Right lobe of liver (tissue), 6 donors: ENCODE data around the gene ING5. TPM values are rescaled to one million over a fixed set of nuclear protein-coding genes. Genes with fewer than 3 reads are reported as not detected.

Source experiments
- ATAC-seq, 4 donors: fragments of 200-7000 bp; cut with Tn5 transposase; one replicate each; pipeline ENCODE4 v1.9.1; 2020; ENCODE audit warnings: mild to moderate bottlenecking in 4 of 4, moderate library complexity in 4 of 4
- DNase-seq, 3 donors: peaks; one replicate each; pipeline ENCODE4 v3.0.0-alpha.2; 2020
- H3K27ac ChIP-seq, 3 donors: fragments of 200-600 bp; one replicate each; pipeline ENCODE4 v1.8.0; 2022
- H3K27me3 ChIP-seq, 2 donors: fragments of 200-600 bp; one replicate each; pipeline ENCODE4 v1.8.0; 2022
- H3K36me3 ChIP-seq, 4 donors: fragments of 200-600 bp; sonication (generic) in 1 of 4; one replicate each; pipeline versions ENCODE4 v1.5.1 to v1.8.0; 2017 to 2022; ENCODE audit warnings: control low read depth in 1 of 4
- H3K4me1 ChIP-seq, 4 donors: fragments of 200-600 bp; sonication (generic) in 1 of 4; one replicate each; pipeline versions ENCODE4 v1.5.1 to v1.8.0; 2017 to 2022; ENCODE audit warnings: control low read depth in 1 of 4
- H3K4me3 ChIP-seq, 3 donors: fragments of 200-600 bp; one replicate each; pipeline ENCODE4 v1.8.0; 2022
- H3K9me3 ChIP-seq, 4 donors: fragments of 200-600 bp; sonication (generic) in 1 of 4; one replicate each; pipeline versions ENCODE4 v1.5.1 to v1.8.0; 2017 to 2022; ENCODE audit warnings: control low read depth in 1 of 4
- POLR2A ChIP-seq: fragments of 450-650 bp; IDR thresholded peaks from one replicate; pipeline ENCODE4 v1.6.1; 2017; ENCODE audit warnings: antibody characterized with exemption, mild to moderate bottlenecking
- WGBS: methylation state at CpG from one replicate; pipeline ENCODE4 v1.1.6; 2018; ENCODE audit warnings: low coverage, low lambda C conversion rate; ENCODE audit not compliant: insufficient coverage; ENCODE audit errors: missing lambda C conversion rate; 5-methylcytosine and 5-hydroxymethylcytosine counted together
- intact Hi-C, 2 donors: fragments of 100-400 bp; cut with DNase I; formaldehyde crosslinking; loops; one replicate each; pipeline versions ENCODE4 v1.11.2 to v1.14.1; 2022
- total RNA-seq, 6 experiments: library from RNA; depleted of rRNA in 2 of 6; stranded (reverse); fragments of >200 nt in 2 of 6; fragmentation: NEBNext Ultra II Directional in 3 of 6; extraction: Animal tissue kit (Norgen Biotek cat#: 25700) in 3 of 6; gene quantifications; one replicate each; pipeline versions ENCODE4 v1.1.0 to v1.2.4, GENCODE V29; 2016 to 2023
- TF ChIP-seq, protein P1 (sequence below), 4 donors: fragments of 200-600 bp in 3 of 4; fragments of 450-650 bp in 1 of 4; IDR thresholded peaks; one replicate each; pipeline versions ENCODE4 v1.5.1 to v1.8.0; 2016 to 2022; ENCODE audit warnings: antibody characterized with exemption in 4 of 4, mild to moderate bottlenecking in 2 of 4
- donor health status: DM: no; HTN: yes; CAD: no.
- donor health status: DM: no; HTN: no; CAD: no.
- donor health status: DM: no; HTN: no; CAD: no.
- donor health status: DM: no; HTN: yes; CAD: no.
- donor health status: DM: no; HTN: yes; CAD: no.

The ING5 gene
- total RNA-seq, 6 experiments from 2014 or later = 8.2 to 20.3 (median 13.0) TPM

DNA sequence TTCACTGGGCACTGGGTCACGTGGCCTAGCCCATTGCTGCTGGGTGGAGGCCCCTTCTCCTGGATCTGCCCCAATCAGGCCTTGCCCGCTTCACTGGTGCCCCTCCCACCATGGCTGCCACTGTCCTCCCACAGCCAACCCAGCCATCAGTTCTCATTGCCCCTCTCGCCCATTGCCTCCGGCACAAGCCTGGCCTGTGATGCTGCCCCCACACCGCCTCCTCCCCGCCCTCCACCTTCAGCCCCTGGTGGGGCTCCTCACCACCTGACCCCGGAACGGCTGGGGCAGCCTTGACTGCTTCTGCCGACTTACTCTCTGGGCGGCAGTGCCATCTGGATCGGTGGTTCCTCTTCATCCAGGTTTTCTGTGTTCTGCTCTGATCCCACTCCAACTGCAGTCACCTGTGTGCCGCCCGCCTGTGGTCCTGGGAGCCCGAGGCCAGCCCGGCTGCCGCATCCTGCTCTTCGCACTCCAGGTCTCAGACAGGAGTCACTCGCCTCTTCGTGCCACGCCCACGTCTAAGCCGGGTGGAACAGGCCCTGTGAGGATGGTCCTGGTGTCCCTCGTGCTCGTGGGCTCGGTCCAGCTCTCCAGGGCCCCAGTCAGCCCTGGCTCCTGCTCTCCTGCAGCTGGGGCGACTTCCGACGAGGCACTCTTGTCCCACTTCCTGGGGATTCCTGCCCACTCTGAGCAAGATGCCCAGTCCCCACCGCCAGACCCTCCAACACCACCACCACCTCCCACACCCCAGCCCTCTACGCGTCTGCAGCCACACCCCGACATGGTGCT is 46.8 kb downstream of the ING5 start:
- TF ChIP-seq, protein P1, sequence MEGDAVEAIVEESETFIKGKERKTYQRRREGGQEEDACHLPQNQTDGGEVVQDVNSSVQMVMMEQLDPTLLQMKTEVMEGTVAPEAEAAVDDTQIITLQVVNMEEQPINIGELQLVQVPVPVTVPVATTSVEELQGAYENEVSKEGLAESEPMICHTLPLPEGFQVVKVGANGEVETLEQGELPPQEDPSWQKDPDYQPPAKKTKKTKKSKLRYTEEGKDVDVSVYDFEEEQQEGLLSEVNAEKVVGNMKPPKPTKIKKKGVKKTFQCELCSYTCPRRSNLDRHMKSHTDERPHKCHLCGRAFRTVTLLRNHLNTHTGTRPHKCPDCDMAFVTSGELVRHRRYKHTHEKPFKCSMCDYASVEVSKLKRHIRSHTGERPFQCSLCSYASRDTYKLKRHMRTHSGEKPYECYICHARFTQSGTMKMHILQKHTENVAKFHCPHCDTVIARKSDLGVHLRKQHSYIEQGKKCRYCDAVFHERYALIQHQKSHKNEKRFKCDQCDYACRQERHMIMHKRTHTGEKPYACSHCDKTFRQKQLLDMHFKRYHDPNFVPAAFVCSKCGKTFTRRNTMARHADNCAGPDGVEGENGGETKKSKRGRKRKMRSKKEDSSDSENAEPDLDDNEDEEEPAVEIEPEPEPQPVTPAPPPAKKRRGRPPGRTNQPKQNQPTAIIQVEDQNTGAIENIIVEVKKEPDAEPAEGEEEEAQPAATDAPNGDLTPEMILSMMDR (IDR thresholded peaks at IDR 0.05) = no peak
- TF ChIP-seq POLR2A = no peak
- peaks cover 0 to 21% (median 3%) of the 10 kb centered on the region in 4 donors for H3K36me3 ChIP-seq
- no peak overlapping the region for H3K27ac ChIP-seq
- no peaks in the 10 kb centered on the region for H3K27me3 ChIP-seq
- ATAC-seq (no peak), DNase-seq (no peak)
- intact Hi-C loops = no loop called here
- 82% methylated on average over 21 of the region's 32 CpGs for WGBS
- no peaks in the 10 kb centered on the region for H3K9me3 ChIP-seq
- peaks cover 0 to 11% (median 0%) of the 10 kb centered on the region in 4 donors for H3K4me1 ChIP-seq
- no peak overlapping the region for H3K4me3 ChIP-seq

DNA sequence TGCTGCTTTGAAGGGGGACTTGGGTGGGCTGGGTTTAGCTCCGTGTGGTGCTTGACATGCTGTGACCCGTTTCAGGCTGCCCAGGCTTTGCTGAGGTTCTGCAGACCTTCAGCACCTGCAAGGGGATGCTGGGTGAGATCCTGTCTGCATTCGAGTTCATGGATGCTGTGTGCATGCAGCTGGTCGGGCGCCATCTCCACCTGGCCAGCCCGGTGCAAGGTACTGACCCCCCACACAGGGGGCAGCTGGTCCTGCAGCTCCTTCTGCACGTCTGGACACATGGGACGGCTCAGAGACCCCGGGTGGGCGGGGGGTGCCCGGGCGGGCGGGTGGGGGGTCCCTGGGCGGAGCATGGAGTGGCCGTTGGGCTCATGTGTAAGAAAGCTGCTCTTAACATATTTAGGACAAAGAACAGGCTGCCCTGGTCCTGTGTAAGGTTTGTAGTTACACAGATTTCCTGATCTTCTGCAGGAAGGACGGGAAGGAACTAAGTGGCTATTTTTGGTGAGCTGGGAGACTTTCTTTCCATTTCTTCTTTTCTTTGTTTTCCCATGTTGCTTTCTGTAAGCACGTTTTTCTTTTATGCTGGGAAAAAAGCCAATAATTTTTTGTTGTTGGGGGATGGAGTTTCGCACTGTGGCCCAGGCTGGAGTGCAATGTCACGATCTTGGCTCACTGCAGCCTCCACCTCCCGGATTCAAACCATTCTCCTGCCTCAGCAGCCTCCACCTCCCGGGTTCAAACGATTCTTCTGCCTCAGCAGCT is 48.4 kb downstream of the ING5 start:
- H3K4me1 ChIP-seq = no peaks in the 10 kb centered on the region
- TF ChIP-seq POLR2A = no peak
- TF ChIP-seq, protein P1 (IDR thresholded peaks at IDR 0.05) = no peak
- no peaks in the 10 kb centered on the region for H3K9me3 ChIP-seq
- H3K27ac ChIP-seq = no peak overlapping the region
- ATAC-seq = peak in 2 of 4 donors; percentile 11 to 29
- H3K36me3 ChIP-seq = peaks cover 0 to 18% (median 3%) of the 10 kb centered on the region in 4 donors
- no peak overlapping the region for H3K4me3 ChIP-seq
- 53% methylated on average over 10 of the region's 22 CpGs for WGBS
- no peak for DNase-seq
- intact Hi-C loops = no loop called here
- H3K27me3 ChIP-seq = no peaks in the 10 kb centered on the region

DNA sequence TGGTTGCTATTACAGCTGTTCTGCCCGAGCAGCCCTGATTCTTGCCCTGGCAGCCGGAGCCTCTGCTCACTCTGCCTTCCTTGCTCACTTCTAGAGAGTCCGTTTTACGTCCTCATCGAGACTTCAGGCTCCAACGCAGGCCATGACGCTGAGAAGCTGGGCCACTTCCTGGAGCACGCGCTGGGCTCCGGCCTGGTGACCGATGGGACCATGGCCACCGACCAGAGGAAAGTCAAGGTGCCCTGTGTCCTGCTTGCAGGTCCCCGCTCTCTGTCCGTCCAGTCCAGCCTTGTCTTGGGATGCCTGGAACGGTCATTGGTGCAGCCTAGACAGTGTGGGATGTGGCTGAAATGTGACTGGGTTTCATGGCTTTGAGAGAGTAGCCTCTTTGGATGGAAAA is 49.3 kb downstream of the ING5 start:
- peaks cover 0 to 14% (median 5%) of the 10 kb centered on the region in 4 donors for H3K36me3 ChIP-seq

DNA sequence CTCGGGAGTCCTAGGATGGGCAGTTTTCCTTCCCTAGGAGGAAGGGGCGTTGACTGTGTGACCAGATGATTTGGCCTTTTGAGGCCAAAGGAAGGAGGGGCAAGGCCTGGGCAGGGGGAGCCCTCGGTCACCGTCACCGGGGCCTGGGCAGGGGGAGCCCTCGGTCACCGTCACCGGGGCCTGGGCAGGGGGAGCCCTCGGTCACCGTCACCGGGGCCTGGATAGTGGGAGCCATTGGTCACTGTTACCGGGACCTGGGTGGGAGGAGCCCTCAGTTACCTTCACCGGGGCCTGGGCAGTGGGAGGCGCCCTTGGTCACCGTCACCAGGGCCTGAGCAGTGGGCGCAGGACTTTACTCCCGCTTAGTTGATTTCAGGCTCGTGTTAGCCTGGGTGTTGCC is 49.9 kb downstream of the ING5 start:
- DNase-seq (no peak), ATAC-seq (no peak)
- Histone ChIP-seq H3K4me3 (no peak overlapping the region), H3K4me1 (no peaks in the 10 kb centered on the region), H3K27me3 (no peaks in the 10 kb centered on the region), H3K9me3 (no peaks in the 10 kb centered on the region), H3K36me3 (peaks cover 0 to 18% (median 7%) of the 10 kb centered on the region in 4 donors), H3K27ac (no peak overlapping the region)
- intact Hi-C loops = no loop called here
- 100% methylated on average over 1 of the region's 18 CpGs for WGBS
- no peak for TF ChIP-seq POLR2A

More for the DNA sequence above, 49.3 kb downstream of the ING5 start:
- intact Hi-C loops = no loop called here
- ATAC-seq = no peak
- Histone ChIP-seq H3K27me3 (no peaks in the 10 kb centered on the region), H3K27ac (no peak overlapping the region), H3K9me3 (no peaks in the 10 kb centered on the region), H3K4me3 (no peak overlapping the region), H3K4me1 (no peaks in the 10 kb centered on the region)
- TF ChIP-seq POLR2A = no peak
- TF ChIP-seq, protein P1 (IDR thresholded peaks at IDR 0.05) = no peak
- WGBS = 61% methylated on average over 5 of the region's 15 CpGs
- no peak for DNase-seq

DNA sequence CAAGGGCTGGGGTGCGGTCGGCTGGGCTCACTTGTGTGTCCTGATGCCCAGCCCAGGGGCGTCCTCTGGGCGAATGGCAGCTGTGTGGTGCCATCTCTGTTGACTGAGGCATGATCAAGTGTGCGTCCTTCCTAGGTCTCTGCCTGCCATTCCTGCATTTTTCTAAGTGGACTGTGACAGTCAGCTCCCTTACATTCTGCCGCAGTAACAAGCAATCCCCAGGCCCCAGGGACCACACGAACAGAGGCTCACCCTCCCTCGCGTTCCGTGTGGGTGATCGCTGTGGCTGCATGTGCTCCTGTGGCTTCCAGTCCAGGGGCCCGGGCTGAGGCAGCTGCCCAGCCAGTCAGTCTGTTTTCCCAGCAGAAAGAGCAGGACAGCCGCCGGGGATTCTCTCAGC is 50.4 kb downstream of the ING5 start:
- Histone ChIP-seq H3K36me3 (peaks cover 0 to 21% (median 9%) of the 10 kb centered on the region in 4 donors), H3K27ac (no peak overlapping the region), H3K9me3 (no peaks in the 10 kb centered on the region), H3K4me3 (no peak overlapping the region), H3K4me1 (no peaks in the 10 kb centered on the region), H3K27me3 (no peaks in the 10 kb centered on the region)
- WGBS = no CpG with 5 or more reads among the region's 14 CpGs
- TF ChIP-seq, protein P1 (IDR thresholded peaks at IDR 0.05) = no peak
- TF ChIP-seq POLR2A = no peak
- ATAC-seq = no peak
- intact Hi-C loops = no loop called here
- DNase-seq = no peak
